Caco-2 (cell line): ENCODE data around the gene CORIN. TPM values are rescaled to one million over a fixed set of nuclear protein-coding genes. Genes with fewer than 3 reads are reported as not detected.
A peak's percentile ranks its signal among the peaks of the same experiment; 100 is the strongest.

ENCODE experiments used
- BruUV-seq: library from RNA; stranded (reverse); fragments of 400-500 nt; replicated peaks from 2 replicates; lab custom pipeline; 2021; lab: Mats Ljungman, UMichigan
- CTCF ChIA-PET: fragments of 300-600 bp; sonication (Branson Sonifier 250); formaldehyde crosslinking; loops from one replicate; lab custom pipeline; 2022; ENCODE audit warnings: antibody characterized with exemption; lab: Charles Lee
- POLR2A ChIA-PET: fragments of 300-600 bp; sonication (Branson Sonifier 250); formaldehyde crosslinking; loops from one replicate; lab custom pipeline; 2022; ENCODE audit warnings: antibody characterized with exemption; lab: Charles Lee
- DNase-seq, 2 experiments: peaks; one replicate each; pipeline versions ENCODE4 v3.0.0 to v3.0.0-alpha.2; 2020 to 2022
- H3K27me3 ChIP-seq: replicated peaks from 2 replicates; pipeline ENCODE4 v1.6.0; 2011; ENCODE audit warnings: low read length; ENCODE audit not compliant: control insufficient read depth, insufficient read depth
- H3K36me3 ChIP-seq: 2 replicates; pipeline ENCODE4 v1.5.1; 2011; ENCODE audit warnings: low read length; ENCODE audit not compliant: control insufficient read depth, insufficient read depth
- H3K4me1 ChIP-seq: fragments of 250-450 bp; sonication (Bioruptor Pico); 2 replicates; pipeline ENCODE4 v1.5.1; 2020; ENCODE audit warnings: mild to moderate bottlenecking
- H3K4me3 ChIP-seq: 2 replicates; pipeline ENCODE4 v1.5.1; 2011; ENCODE audit warnings: low read depth, mild to moderate bottlenecking, control low read depth, low read length
- H3K9me3 ChIP-seq: fragments of 250-450 bp; sonication (Bioruptor Pico); 2 replicates; pipeline ENCODE4 v1.5.1; 2020; ENCODE audit warnings: mild to moderate bottlenecking, moderate library complexity
- H3K27ac Mint-ChIP-seq: one replicate; pipeline ENCODE4 v1.8.0; 2022; ENCODE audit warnings: mixed read lengths; ENCODE audit not compliant: unreplicated experiment
- H3K27me3 Mint-ChIP-seq: one replicate; pipeline ENCODE4 v1.8.0; 2022; ENCODE audit warnings: mixed read lengths; ENCODE audit not compliant: insufficient read depth, unreplicated experiment
- H3K36me3 Mint-ChIP-seq: one replicate; pipeline ENCODE4 v1.8.0; 2022; ENCODE audit warnings: mild to moderate bottlenecking, mixed read lengths; ENCODE audit not compliant: insufficient read depth, unreplicated experiment
- H3K4me1 Mint-ChIP-seq: one replicate; pipeline ENCODE4 v1.8.0; 2022; ENCODE audit warnings: low read depth, mixed read lengths; ENCODE audit not compliant: unreplicated experiment
- H3K4me3 Mint-ChIP-seq: one replicate; pipeline ENCODE4 v1.8.0; 2022; ENCODE audit warnings: mild to moderate bottlenecking, moderate library complexity, mixed read lengths; ENCODE audit not compliant: unreplicated experiment
- H3K9me3 Mint-ChIP-seq: one replicate; pipeline ENCODE4 v1.8.0; 2022; ENCODE audit warnings: mixed read lengths; ENCODE audit not compliant: unreplicated experiment
- CTCF ChIP-seq, 2 experiments: fragments of 200-600 bp in 1 of 2; IDR thresholded peaks; 1 replicate in 1 of 2; 2 replicates in 1 of 2; pipeline versions ENCODE4 v1.5.1 to v1.8.0; 2011 to 2022; ENCODE audit warnings: antibody characterized with exemption in 1 of 2, control low read depth in 1 of 2, inconsistent platforms in 1 of 2, low read depth in 1 of 2, low read length in 1 of 2, mild to moderate bottlenecking in 1 of 2, moderate library complexity in 1 of 2; ENCODE audit not compliant: insufficient read depth in 1 of 2, severe bottlenecking in 1 of 2, unreplicated experiment in 1 of 2
- intact Hi-C: fragments of 100-400 bp; cut with micrococcal nuclease; formaldehyde crosslinking; loops from one replicate; pipeline ENCODE4 v1.10.0; 2022; ENCODE audit not compliant: unreplicated experiment
- total RNA-seq: library from RNA; stranded (reverse); gene quantifications from 2 replicates; pipeline ENCODE4 v1.2.3, GENCODE V29; 2022

Gene CORIN
- total RNA-seq, 1 experiment from 2014 or later, result 0.27 TPM

- H3K4me3 ChIP-seq, result peak overlapping the region; percentile 64
- ChIA-PET POLR2A (interaction anchor here (1.2 kb wide), 1 partner anchor 132 kb away, joined by 3 read pairs; no protein-coding TSS in a partner anchor), CTCF (interaction anchor here (0.6 to 3.2 kb wide), 32 partner anchors 9 to 318 kb away, joined by 3 to 108 read pairs (median 4); partner anchors contain the start of gene NFXL1)
- peak; percentile 84 to 87 for DNase-seq
- no peaks in the 10 kb centered on the region for H3K9me3 Mint-ChIP-seq
- no TSS peak for BruUV-seq
- H3K27ac Mint-ChIP-seq, result no peak overlapping the region
- intact Hi-C loops, result loop anchor here (1.0 to 5.0 kb wide), 5 partner anchors 98 to 251 kb away; no protein-coding TSS in a partner anchor
- no peaks in the 10 kb centered on the region for H3K27me3 Mint-ChIP-seq
- peaks cover 6% of the 10 kb centered on the region for H3K4me1 Mint-ChIP-seq
- H3K27me3 ChIP-seq, result no peaks in the 10 kb centered on the region
- no peaks in the 10 kb centered on the region for H3K9me3 ChIP-seq
- peaks cover 5% of the 10 kb centered on the region for H3K36me3 Mint-ChIP-seq
- TF ChIP-seq CTCF (IDR thresholded peaks at IDR 0.05; ENCODE audit: insufficient read depth in 1 of 2, low read depth in 1 of 2, low read length in 1 of 2, severe bottlenecking in 1 of 2, unreplicated experiment in 1 of 2), result peak; percentile 59 to 85
- H3K36me3 ChIP-seq, result no peaks in the 10 kb centered on the region
- no peaks in the 10 kb centered on the region for H3K4me1 ChIP-seq
- peak overlapping the region; percentile 83 for H3K4me3 Mint-ChIP-seq
These were observed 1.2 kb downstream of the CORIN start for GRCh38 chr4:47836641-47837093.

- Mint-ChIP-seq H3K9me3 (no peaks in the 10 kb centered on the region), H3K27ac (no peak overlapping the region), H3K4me1 (peaks cover 6% of the 10 kb centered on the region), H3K27me3 (no peaks in the 10 kb centered on the region), H3K36me3 (peaks cover 5% of the 10 kb centered on the region), H3K4me3 (no peak overlapping the region)
- intact Hi-C loops, result loop anchor here (5.0 kb wide), 1 partner anchor 252 kb away; no protein-coding TSS in a partner anchor
- TF ChIP-seq CTCF (IDR thresholded peaks at IDR 0.05; ENCODE audit: insufficient read depth in 1 of 2, low read depth in 1 of 2, low read length in 1 of 2, severe bottlenecking in 1 of 2, unreplicated experiment in 1 of 2), result no peak
- H3K4me3 ChIP-seq, result no peak overlapping the region
- DNase-seq, result no peak
- POLR2A ChIA-PET, result no interaction called here
- CTCF ChIA-PET, result interaction anchor here (1.0 to 3.2 kb wide), 6 partner anchors 97 to 149 kb away, joined by 3 to 108 read pairs (median 10); no protein-coding TSS in a partner anchor
- no peaks in the 10 kb centered on the region for H3K4me1 ChIP-seq
- no peaks in the 10 kb centered on the region for H3K36me3 ChIP-seq
- no peaks in the 10 kb centered on the region for H3K9me3 ChIP-seq
- no TSS peak for BruUV-seq
- no peaks in the 10 kb centered on the region for H3K27me3 ChIP-seq
These were observed 2.4 kb downstream of the CORIN start for GRCh38 chr4:47835494-47835893.

DNA sequence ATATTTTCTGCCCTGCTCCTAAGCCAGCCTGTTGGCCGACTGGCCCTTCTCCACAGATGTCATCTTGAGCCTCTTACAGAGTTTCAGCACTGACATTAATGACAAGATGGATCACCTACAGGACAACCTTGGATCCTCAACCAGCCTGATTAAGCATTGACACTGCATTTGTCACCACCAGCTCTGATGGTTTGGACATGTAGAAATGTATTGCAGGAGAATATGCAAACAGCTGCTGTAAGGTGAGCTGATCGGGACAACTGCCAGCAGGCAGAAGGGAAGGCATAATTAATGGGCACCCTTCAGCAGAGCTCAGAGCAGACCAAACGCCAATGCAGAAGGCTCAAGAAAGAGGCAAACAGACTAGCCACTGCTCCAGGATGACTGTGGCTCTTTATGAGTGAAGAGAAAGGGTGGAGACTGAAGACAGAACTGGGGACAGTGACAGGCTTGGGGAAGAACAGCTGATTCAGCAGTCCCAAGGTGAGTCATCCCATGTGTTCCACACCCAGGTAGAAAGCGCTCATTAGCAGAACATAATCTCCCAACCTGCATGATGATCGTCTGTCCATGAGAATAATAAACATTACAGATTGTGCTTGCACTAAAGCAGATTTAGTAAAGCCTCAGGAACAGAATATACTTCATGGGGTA, 6.7 kb downstream of the CORIN start:
- H3K36me3 ChIP-seq, result no peaks in the 10 kb centered on the region
- no peak for TF ChIP-seq CTCF (IDR thresholded peaks at IDR 0.05; ENCODE audit: insufficient read depth in 1 of 2, low read depth in 1 of 2, low read length in 1 of 2, severe bottlenecking in 1 of 2, unreplicated experiment in 1 of 2)
- BruUV-seq, result no TSS peak
- no peak for DNase-seq
- H3K4me3 Mint-ChIP-seq, result no peak overlapping the region
- H3K9me3 Mint-ChIP-seq, result no peaks in the 10 kb centered on the region
- no peaks in the 10 kb centered on the region for H3K36me3 Mint-ChIP-seq
- ChIA-PET CTCF (no interaction called here), POLR2A (no interaction called here)
- no peaks in the 10 kb centered on the region for H3K27me3 ChIP-seq
- no peaks in the 10 kb centered on the region for H3K4me1 ChIP-seq
- intact Hi-C loops, result no loop called here
- H3K4me3 ChIP-seq, result no peak overlapping the region
- no peaks in the 10 kb centered on the region for H3K27me3 Mint-ChIP-seq
- H3K27ac Mint-ChIP-seq, result no peak overlapping the region
- no peaks in the 10 kb centered on the region for H3K4me1 Mint-ChIP-seq
- no peaks in the 10 kb centered on the region for H3K9me3 ChIP-seq
